ENCODE measurements around the gene C11orf97.

- no peak for TF ChIP-seq CTCF (IDR thresholded peaks at IDR 0.05; ENCODE audit: borderline replicate concordance, extremely low read depth, low read length, poor library complexity, severe bottlenecking)
- no peak for TF ChIP-seq EZH2 (IDR thresholded peaks at IDR 0.05; ENCODE audit: borderline replicate concordance, low read depth, low read length, severe bottlenecking)
These were observed 30.9 kb upstream of the C11orf97 start for GRCh38 chr11:94481342-94481741.
